ENCODE data around the gene FRAT1. TPM values are rescaled to one million over a fixed set of nuclear protein-coding genes. Genes with fewer than 3 reads are reported as not detected.

The FRAT1 gene
- total and polyA plus RNA-seq, 10 of the 15 experiments (the other 5 are each of a cell fraction or from before 2014, with no cell fraction given): 0.07 to 0.73 (median 0.26) TPM

DNA sequence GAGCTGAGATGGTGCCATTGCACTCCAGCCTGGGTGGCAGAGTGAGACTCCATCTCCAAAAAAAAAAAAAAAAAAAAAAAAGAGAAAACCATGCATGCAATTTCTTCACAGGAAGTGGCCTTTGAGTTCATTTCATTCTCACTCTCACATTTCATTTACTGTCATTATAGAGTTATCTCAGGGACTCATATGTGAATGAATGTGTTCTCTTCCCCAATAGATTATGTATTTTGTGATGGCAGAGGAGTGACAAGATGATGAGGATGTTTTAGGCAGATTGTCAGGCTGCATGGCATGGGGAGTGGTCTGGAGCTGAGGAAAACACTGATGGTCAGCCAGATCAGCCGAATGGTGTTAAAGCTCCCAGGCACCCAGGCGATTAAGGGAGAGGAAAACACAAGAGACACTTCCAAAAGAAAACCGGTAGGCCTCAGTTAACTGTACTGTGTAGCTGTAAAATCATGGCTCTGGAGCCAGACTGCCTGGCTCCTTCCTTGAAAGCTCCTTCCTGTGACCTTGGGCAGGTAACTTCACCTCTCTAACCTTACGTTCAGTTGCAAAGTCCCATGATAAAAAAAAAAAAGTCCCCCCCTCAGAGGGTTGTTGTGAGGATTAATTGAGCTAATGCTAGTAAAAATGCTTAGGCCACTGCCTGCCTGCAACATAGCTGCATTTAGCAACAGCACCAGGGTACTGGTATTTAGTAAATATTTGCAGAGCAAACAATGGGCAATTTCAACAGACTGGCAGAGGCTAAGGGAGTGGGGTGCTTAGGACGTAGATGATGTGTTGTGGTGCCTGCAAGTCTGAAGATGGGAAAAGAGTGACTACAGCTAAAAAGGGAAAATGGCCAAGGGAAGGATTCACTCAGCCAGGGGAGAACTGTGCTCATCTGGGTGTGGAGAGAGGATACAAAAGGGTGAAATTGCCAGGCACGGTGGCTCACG lies 8.6 kb downstream of the FRAT1 start (continued):
- TF ChIP-seq SPI1 (IDR thresholded peaks at IDR 0.05; ENCODE audit: borderline replicate concordance, insufficient read depth, low read depth, low read length) (no peak), CHD1 (IDR thresholded peaks at IDR 0.05; ENCODE audit: low read depth, low read length) (no peak)
- TF ChIP-seq, protein P1, sequence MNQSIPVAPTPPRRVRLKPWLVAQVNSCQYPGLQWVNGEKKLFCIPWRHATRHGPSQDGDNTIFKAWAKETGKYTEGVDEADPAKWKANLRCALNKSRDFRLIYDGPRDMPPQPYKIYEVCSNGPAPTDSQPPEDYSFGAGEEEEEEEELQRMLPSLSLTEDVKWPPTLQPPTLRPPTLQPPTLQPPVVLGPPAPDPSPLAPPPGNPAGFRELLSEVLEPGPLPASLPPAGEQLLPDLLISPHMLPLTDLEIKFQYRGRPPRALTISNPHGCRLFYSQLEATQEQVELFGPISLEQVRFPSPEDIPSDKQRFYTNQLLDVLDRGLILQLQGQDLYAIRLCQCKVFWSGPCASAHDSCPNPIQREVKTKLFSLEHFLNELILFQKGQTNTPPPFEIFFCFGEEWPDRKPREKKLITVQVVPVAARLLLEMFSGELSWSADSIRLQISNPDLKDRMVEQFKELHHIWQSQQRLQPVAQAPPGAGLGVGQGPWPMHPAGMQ (IDR thresholded peaks at IDR 0.05; ENCODE audit: borderline replicate concordance): no peak

DNA sequence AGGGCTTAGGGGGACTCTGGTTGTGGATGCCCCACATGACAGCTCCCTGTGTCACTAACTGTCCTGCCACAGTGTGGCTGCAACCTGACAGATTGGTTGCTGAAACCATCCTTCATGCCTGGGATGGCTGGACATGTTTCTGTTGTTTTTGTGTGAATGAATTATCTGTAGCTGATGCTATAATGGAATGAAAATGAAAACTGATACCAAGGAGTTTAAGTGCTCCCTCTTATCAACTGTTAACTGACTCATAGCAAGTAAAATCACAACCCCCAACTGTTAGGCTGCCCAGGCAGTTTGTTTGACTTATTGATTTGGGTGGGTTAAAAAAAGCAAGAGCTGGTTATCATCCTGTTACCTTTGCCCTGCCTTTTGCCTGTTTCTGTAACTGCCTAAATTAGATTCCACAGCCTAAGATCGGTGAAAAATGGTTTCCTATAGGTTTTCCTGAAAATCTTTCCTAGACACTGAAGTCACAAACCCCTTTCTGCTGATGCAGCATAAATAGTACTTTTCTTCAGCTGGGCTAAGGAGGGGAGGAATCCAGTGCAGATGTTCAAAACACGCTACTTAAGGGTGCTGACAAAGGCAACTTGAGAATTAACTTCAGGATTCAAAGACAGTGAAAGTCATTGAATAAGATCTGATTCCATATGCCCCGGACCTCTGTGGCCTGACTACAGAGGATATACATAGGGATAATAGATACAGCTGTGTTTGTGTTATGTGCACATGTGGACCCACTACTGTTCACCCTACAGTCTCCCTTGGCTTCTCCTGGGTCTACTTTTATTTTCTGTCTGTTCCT lies 9.8 kb downstream of the FRAT1 start:
- Histone ChIP-seq H3K27me3 (replicated peaks in 1 of 2; ENCODE audit: control insufficient read depth in 2 of 2, insufficient read depth in 2 of 2, low read length in 1 of 2) (no peaks in the 10 kb centered on the region), H2AFZ (ENCODE audit: control insufficient read depth, low read depth, low read length) (no peak overlapping the region), H3K36me3 (ENCODE audit: control insufficient read depth in 2 of 2, insufficient read depth in 2 of 2, low read length in 1 of 2) (no peaks in the 10 kb centered on the region), H3K27ac (ENCODE audit: control insufficient read depth, insufficient read depth) (no peak overlapping the region), H3K4me1 (ENCODE audit: control insufficient read depth, insufficient read depth, low read length) (peaks cover 12% of the 10 kb centered on the region), H3K4me2 (ENCODE audit: control insufficient read depth, insufficient read depth) (0 out of 2 replicates have a peak overlapping the region, but pooled peaks have one; percentile 5), H3K9ac (ENCODE audit: control insufficient read depth, insufficient read depth, low read length) (no peak overlapping the region), H3K9me3 (replicated peaks; ENCODE audit: control insufficient read depth, insufficient read depth, low read length) (no peaks in the 10 kb centered on the region), H3K4me3 (no peak overlapping the region), H4K20me1 (ENCODE audit: control insufficient read depth, insufficient read depth) (no peaks in the 10 kb centered on the region; the same call in 1 of the 2 replicates), H3K79me2 (ENCODE audit: control insufficient read depth, insufficient read depth, low read length) (no peaks in the 10 kb centered on the region)
- BruUV-seq (replicated peaks): no TSS peak
- intact Hi-C loops (cut with micrococcal nuclease; ENCODE audit: unreplicated experiment): no loop called here
- WGBS (ENCODE audit: insufficient coverage, insufficient replicate concordance, low lambda C conversion rate, missing lambda C conversion rate): 68% methylated on average over 3 of the region's 3 CpGs
- DNase-seq (ENCODE audit: low read depth, low spot score) (no peak), ATAC-seq (peak; percentile 60), FAIRE-seq (peak; percentile 54)
- ChIA-PET POLR2A (interaction anchor here (1.0 kb wide), 1 partner anchor 9 kb away, joined by 3 read pairs; no protein-coding TSS in a partner anchor), RAD21 (ENCODE audit: unreplicated experiment) (no interaction called here), CTCF (interaction anchor here (2.3 kb wide), 1 partner anchor 50 kb away, joined by 14 read pairs; no protein-coding TSS in a partner anchor), SMC1A (ENCODE audit: uncharacterized antibody, unreplicated experiment) (interaction anchor here (1.2 to 1.5 kb wide), 2 partner anchors 12 to 50 kb away, joined by 3 to 4 read pairs; no protein-coding TSS in a partner anchor)
- in situ Hi-C loops (cut with MboI): no loop called here
- TF ChIP-seq ZNF384 (IDR thresholded peaks at IDR 0.05; ENCODE audit: borderline replicate concordance, low read depth, low read length) (no peak), CEBPB (IDR thresholded peaks at IDR 0.05; ENCODE audit: borderline replicate concordance in 1 of 2, low read depth in 2 of 2, low read length in 2 of 2) (no peak), HCFC1 (IDR thresholded peaks at IDR 0.05; ENCODE audit: low read length) (no peak), TBL1XR1 (IDR thresholded peaks at IDR 0.05; ENCODE audit: low read depth, low read length) (no peak), FOXK2 (IDR thresholded peaks at IDR 0.05) (no peak), LARP7 (IDR thresholded peaks at IDR 0.05) (no peak), ZNF24 (IDR thresholded peaks at IDR 0.05) (no peak), RCOR1 (conservative IDR thresholded peaks at IDR 0.05; ENCODE audit: low read depth, low read length) (no peak)
- TF ChIP-seq, protein P2, sequence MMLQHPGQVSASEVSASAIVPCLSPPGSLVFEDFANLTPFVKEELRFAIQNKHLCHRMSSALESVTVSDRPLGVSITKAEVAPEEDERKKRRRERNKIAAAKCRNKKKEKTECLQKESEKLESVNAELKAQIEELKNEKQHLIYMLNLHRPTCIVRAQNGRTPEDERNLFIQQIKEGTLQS (IDR thresholded peaks at IDR 0.05; ENCODE audit: borderline replicate concordance, extremely low read depth, low read depth, low read length): no peak
- TF ChIP-seq, protein P3, sequence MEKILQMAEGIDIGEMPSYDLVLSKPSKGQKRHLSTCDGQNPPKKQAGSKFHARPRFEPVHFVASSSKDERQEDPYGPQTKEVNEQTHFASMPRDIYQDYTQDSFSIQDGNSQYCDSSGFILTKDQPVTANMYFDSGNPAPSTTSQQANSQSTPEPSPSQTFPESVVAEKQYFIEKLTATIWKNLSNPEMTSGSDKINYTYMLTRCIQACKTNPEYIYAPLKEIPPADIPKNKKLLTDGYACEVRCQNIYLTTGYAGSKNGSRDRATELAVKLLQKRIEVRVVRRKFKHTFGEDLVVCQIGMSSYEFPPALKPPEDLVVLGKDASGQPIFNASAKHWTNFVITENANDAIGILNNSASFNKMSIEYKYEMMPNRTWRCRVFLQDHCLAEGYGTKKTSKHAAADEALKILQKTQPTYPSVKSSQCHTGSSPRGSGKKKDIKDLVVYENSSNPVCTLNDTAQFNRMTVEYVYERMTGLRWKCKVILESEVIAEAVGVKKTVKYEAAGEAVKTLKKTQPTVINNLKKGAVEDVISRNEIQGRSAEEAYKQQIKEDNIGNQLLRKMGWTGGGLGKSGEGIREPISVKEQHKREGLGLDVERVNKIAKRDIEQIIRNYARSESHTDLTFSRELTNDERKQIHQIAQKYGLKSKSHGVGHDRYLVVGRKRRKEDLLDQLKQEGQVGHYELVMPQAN (conservative IDR thresholded peaks at IDR 0.05): no peak
- TF ChIP-seq, protein P4, sequence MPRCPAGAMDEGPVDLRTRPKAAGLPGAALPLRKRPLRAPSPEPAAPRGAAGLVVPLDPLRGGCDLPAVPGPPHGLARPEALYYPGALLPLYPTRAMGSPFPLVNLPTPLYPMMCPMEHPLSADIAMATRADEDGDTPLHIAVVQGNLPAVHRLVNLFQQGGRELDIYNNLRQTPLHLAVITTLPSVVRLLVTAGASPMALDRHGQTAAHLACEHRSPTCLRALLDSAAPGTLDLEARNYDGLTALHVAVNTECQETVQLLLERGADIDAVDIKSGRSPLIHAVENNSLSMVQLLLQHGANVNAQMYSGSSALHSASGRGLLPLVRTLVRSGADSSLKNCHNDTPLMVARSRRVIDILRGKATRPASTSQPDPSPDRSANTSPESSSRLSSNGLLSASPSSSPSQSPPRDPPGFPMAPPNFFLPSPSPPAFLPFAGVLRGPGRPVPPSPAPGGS (IDR thresholded peaks at IDR 0.05; ENCODE audit: borderline replicate concordance, insufficient read depth, low read depth, low read length, poor library complexity, severe bottlenecking): no peak
